Measurements from ENCODE around the gene GPR12.
"Not testable (repeated sequence)": the region's sequence is repeated elsewhere in the genome, so short reads cannot be mapped to it uniquely, and the experiment has no call there.

GPR12 gene

DNA sequence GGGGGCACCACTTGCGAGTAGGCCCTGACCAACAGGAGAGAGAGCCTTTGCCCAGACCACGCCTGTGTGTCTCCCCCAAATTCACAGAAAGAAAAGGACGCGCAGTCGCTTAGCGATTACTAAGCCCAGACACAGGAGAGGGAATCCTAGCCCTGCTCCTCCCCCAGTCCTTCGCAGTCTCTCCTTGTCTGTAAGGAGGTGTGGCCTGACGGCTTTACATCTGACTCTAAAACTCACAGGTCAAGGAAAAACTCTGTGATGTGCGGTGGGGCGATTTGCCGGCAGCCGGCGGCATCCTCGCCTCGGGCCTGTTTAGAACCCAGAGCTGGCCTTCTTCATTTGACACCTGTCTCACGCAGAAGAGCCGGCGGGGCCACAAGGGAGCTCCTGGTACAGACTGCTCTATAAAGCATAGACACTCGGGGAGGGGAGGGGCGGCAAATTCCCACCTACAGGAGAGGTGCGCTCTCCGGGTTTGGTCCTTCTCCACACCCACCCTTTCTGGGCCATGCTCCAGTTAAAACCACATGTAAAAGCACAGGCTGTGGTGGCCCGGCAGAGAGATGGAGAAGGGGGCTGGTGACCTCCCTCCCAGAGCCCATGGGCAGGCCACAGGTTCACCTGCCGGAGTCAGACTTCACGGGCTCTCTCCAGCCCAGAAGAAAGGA, 17.8 kb downstream of the GPR12 start:
- DNase-seq (ENCODE audit: extremely low read depth, insufficient read length): no peak
- H3K36me3 ChIP-seq (ENCODE audit: control insufficient read depth, insufficient read depth, low read length): no peaks in the 10 kb centered on the region
- no peak overlapping the region for H3K4me3 ChIP-seq (replicated peaks; ENCODE audit: low read depth, low read length)
- H3K27me3 ChIP-seq (replicated peaks; ENCODE audit: control insufficient read depth, insufficient read depth, low read length): peaks cover 2% of the 10 kb centered on the region; the same call in 1 of the 2 replicates
- TF ChIP-seq, protein P1, sequence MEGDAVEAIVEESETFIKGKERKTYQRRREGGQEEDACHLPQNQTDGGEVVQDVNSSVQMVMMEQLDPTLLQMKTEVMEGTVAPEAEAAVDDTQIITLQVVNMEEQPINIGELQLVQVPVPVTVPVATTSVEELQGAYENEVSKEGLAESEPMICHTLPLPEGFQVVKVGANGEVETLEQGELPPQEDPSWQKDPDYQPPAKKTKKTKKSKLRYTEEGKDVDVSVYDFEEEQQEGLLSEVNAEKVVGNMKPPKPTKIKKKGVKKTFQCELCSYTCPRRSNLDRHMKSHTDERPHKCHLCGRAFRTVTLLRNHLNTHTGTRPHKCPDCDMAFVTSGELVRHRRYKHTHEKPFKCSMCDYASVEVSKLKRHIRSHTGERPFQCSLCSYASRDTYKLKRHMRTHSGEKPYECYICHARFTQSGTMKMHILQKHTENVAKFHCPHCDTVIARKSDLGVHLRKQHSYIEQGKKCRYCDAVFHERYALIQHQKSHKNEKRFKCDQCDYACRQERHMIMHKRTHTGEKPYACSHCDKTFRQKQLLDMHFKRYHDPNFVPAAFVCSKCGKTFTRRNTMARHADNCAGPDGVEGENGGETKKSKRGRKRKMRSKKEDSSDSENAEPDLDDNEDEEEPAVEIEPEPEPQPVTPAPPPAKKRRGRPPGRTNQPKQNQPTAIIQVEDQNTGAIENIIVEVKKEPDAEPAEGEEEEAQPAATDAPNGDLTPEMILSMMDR (IDR thresholded peaks at IDR 0.05; ENCODE audit: insufficient read depth, low read length, poor library complexity, severe bottlenecking): no peak

DNA sequence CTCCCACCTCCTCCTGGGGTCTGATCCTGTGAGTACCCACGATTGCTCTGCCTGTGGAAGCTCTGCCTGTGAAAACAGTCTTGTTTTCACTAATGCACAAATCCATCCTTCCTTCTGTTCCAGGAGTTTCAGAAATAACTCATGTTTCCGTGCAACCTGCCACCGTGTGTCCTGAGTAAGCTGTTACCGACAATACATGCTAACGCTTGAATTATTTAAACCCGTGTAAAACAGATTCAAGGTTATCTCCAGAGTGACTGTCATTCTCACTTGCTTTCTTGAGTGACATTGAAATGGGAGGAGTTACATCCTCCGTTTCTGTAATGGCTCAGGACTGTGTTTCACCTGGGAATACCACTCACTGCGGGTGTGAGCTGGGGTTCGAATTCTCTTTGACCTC, 24.9 kb downstream of the GPR12 start:
- H3K36me3 ChIP-seq (ENCODE audit: control insufficient read depth, insufficient read depth, low read length): no peaks in the 10 kb centered on the region
- H3K27me3 ChIP-seq (replicated peaks; ENCODE audit: control insufficient read depth, insufficient read depth, low read length): no peaks in the 10 kb centered on the region
- no peak overlapping the region for H3K4me3 ChIP-seq (replicated peaks; ENCODE audit: low read depth, low read length)
- TF ChIP-seq, protein P1 (IDR thresholded peaks at IDR 0.05; ENCODE audit: insufficient read depth, low read length, poor library complexity, severe bottlenecking): no peak
- DNase-seq (ENCODE audit: extremely low read depth, insufficient read length): no peak

DNA sequence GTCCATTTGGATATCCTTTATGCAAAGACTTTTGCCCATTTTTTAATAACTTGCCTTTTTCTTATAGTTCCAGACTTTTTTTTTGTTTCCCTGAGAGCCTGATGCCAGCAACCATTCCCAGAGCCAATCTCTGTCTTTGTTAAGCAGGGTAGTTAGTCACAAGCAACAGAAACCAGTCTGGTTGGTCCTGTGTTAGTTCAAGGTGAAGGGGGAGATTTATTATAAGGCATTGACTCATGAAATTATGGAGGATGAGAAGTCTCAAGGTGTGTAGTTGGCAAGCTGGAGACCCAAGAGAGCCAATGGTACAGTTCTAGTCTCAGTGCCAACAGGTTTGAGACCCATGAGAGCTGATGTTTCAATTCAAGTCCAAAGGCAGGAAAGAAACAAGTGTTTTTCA, 33.0 kb downstream of the GPR12 start:
- Histone ChIP-seq H3K4me3 (replicated peaks; ENCODE audit: low read depth, low read length) (no peak overlapping the region), H3K27me3 (replicated peaks; ENCODE audit: control insufficient read depth, insufficient read depth, low read length) (no peaks in the 10 kb centered on the region), H3K36me3 (ENCODE audit: control insufficient read depth, insufficient read depth, low read length) (no peaks in the 10 kb centered on the region)
- TF ChIP-seq, protein P1 (IDR thresholded peaks at IDR 0.05; ENCODE audit: insufficient read depth, low read length, poor library complexity, severe bottlenecking): no peak
- no peak for DNase-seq (ENCODE audit: extremely low read depth, insufficient read length)

DNA sequence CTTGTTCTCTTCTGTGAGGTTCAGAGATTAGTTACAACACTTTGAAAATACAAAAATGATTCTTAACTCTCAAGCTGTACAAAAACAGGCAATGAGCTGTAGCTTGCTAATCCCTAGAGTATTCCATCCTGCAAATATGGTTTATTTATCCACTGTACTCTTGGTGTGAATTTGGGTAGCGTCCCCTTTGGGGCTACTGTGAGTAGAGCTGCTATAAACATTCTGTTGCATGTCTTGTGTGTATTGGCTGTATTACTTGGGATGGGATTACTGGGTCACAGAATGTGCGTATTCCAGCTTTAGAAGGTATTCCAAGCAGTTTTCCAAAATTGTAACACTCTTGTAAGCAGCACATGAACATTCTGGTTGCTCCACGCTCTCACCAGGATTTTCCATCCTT, 33.5 kb downstream of the GPR12 start:
- Histone ChIP-seq H3K4me3 (replicated peaks; ENCODE audit: low read depth, low read length) (no peak overlapping the region), H3K36me3 (ENCODE audit: control insufficient read depth, insufficient read depth, low read length) (no peaks in the 10 kb centered on the region), H3K27me3 (replicated peaks; ENCODE audit: control insufficient read depth, insufficient read depth, low read length) (no peaks in the 10 kb centered on the region)
- TF ChIP-seq, protein P1 (IDR thresholded peaks at IDR 0.05; ENCODE audit: insufficient read depth, low read length, poor library complexity, severe bottlenecking): no peak
- no peak for DNase-seq (ENCODE audit: extremely low read depth, insufficient read length)

DNA sequence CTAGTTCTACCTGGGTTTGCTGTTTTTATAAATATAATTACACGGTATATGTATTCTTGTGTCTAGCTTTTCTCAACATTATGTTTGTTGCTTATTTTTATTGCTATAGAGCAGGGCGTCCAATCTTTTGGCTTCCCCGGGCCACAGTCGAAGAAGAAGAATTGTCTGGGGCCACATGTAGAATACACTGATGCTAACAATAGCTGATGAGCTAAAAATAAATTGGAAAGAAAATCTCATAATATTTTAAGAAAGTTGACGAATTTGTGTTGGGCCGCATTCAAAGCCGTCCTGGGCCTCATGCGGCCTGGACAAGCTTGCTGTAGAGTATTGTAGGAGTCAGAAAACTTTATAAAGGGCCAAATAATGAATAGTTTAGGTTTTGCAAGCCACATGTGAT, 33.9 kb downstream of the GPR12 start:
- no peaks in the 10 kb centered on the region for H3K36me3 ChIP-seq (ENCODE audit: control insufficient read depth, insufficient read depth, low read length)
- DNase-seq (ENCODE audit: extremely low read depth, insufficient read length): no peak
- H3K27me3 ChIP-seq (replicated peaks; ENCODE audit: control insufficient read depth, insufficient read depth, low read length): no peaks in the 10 kb centered on the region

DNA sequence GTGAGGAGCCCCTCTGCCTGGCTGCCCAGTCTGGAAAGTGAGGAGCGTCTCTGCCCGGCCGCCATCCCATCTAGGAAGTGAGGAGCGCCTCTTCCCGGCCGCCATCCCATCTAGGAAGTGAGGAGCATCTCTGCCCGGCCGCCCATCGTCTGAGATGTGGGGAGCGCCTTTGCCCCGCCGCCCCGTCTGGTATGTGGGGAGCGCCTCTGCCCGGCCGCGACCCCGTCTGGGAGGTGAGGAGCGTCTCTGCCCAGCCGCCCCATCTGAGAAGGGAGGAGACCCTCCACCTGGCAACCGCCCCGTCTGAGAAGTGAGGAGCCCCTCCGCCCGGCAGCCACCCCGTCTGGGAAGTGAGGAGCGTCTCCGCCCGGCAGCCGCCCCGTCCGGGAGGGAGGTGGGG, 37.0 kb downstream of the GPR12 start:
- DNase-seq (ENCODE audit: extremely low read depth, insufficient read length); H3K27me3 ChIP-seq (replicated peaks; ENCODE audit: control insufficient read depth, insufficient read depth, low read length); H3K36me3 ChIP-seq (ENCODE audit: control insufficient read depth, insufficient read depth, low read length); H3K4me3 ChIP-seq (replicated peaks; ENCODE audit: low read depth, low read length): not testable (repeated sequence)

More for the DNA sequence above, 33.9 kb downstream of the GPR12 start:
- H3K4me3 ChIP-seq (replicated peaks; ENCODE audit: low read depth, low read length): no peak overlapping the region
- TF ChIP-seq, protein P1 (IDR thresholded peaks at IDR 0.05; ENCODE audit: insufficient read depth, low read length, poor library complexity, severe bottlenecking): no peak
